COR-L47 (cell line): ENCODE results near the gene C2CD3.
A peak's percentile ranks its signal among the peaks of the same experiment; 100 is the strongest.
"Not testable (repeated sequence)": the region's sequence is repeated elsewhere in the genome, so short reads cannot be mapped to it uniquely, and the experiment has no call there.

Experiments
- DNase-seq: peaks from one replicate; lab custom pipeline; 2025; lab: John Stamatoyannopoulos, UW

C2CD3 gene

GRCh38 chr11:74004759-74005615, 165.8 kb downstream of the C2CD3 start:
- DNase-seq = no peak

- no peak for DNase-seq
Measured at GRCh38 chr11:74004046-74004695, 166.6 kb downstream of the C2CD3 start.

GRCh38 chr11:74002832-74003231, 168.0 kb downstream of the C2CD3 start:
- DNase-seq = no peak

- no peak for DNase-seq
Measured at GRCh38 chr11:74001822-74002286, 168.9 kb downstream of the C2CD3 start.

- no peak for DNase-seq
Measured at GRCh38 chr11:74000307-74001133, 170.3 kb downstream of the C2CD3 start.

GRCh38 chr11:73999581-74000306, 171.1 kb downstream of the C2CD3 start:
- no peak for DNase-seq

GRCh38 chr11:73998846-73999575, 171.8 kb downstream of the C2CD3 start:
- DNase-seq = no peak

GRCh38 chr11:73997120-73997770, 173.6 kb downstream of the C2CD3 start:
- no peak for DNase-seq

GRCh38 chr11:73996161-73996747, 174.5 kb downstream of the C2CD3 start:
- no peak for DNase-seq

GRCh38 chr11:73995731-73996130, 175.1 kb downstream of the C2CD3 start:
- DNase-seq = no peak

- DNase-seq = no peak
Measured at GRCh38 chr11:73995247-73995646, 175.6 kb downstream of the C2CD3 start.

GRCh38 chr11:73991471-73992006, 179.3 kb downstream of the C2CD3 start:
- DNase-seq = no peak

GRCh38 chr11:73990730-73991129, 180.1 kb downstream of the C2CD3 start:
- no peak for DNase-seq

GRCh38 chr11:73989156-73989555, 181.6 kb downstream of the C2CD3 start:
- no peak for DNase-seq

- DNase-seq = no peak
Measured at GRCh38 chr11:73988227-73988626, 182.6 kb downstream of the C2CD3 start.

GRCh38 chr11:73985661-73986060, 185.1 kb downstream of the C2CD3 start:
- not testable (repeated sequence) for DNase-seq

- DNase-seq = no peak
Measured at GRCh38 chr11:73983741-73984538, 186.9 kb downstream of the C2CD3 start.

GRCh38 chr11:73982990-73983740, 187.6 kb downstream of the C2CD3 start:
- DNase-seq = peak; percentile 98
